Right hindlimb (tissue), 1 donor: Measurements from ENCODE around the gene INTS7.
"Not testable (repeated sequence)": the region's sequence is repeated elsewhere in the genome, so short reads cannot be mapped to it uniquely, and the experiment has no call there.

Experiments
- DNase-seq: peaks from one replicate; pipeline ENCODE4 v3.0.0-alpha.2; 2018

INTS7 gene

DNA sequence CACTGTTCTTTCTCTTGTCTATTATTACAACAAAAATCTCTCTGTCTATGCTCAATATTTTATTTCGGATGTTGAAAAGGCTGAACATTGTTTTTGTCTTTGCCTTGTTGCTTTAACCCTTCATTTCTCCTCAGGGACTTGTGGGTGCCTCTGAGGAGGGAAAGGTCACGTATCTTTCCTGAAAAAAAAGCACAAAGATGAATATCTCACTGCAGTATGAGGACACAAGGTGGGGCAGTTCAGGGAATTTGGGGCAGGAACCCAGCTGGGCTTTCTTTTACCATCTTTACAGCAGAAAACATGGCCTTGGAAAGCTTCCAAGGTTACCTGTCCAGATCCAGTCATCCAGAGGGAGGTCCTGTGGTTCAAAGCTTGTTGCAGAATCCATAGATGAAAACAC, 105.7 kb downstream of the INTS7 start:
- DNase-seq, result no peak

DNA sequence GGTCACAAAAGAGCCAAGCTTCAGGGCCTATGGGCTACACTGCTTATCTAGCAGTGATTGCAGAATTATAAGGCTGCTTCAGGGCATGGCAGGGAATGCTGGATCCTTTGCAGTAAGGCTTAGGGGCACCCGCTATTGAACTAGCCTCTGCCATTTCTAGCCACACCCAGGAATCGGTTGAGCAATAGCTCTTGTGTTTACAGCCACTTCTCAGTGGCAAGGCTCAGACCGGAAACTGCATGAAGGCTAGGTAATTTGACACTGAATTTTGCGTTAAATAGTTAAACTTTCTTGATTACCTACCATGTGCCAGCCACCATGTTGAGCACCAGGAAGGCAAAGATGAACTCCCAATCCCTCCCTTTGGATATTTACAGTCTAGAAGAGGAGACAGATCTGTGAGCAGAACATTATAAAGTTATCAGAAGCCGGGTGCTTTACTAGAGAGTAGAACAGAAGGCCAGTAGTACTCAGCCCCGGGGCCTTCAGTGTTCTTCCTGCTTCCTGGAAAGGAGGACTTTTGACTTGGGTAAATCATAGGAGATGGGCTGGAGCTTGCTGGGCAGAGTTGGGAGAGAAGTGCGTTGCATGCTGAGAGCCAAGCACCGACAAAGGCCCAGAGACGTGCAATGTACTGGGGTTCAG, 106.2 kb downstream of the INTS7 start:
- DNase-seq, result no peak

DNA sequence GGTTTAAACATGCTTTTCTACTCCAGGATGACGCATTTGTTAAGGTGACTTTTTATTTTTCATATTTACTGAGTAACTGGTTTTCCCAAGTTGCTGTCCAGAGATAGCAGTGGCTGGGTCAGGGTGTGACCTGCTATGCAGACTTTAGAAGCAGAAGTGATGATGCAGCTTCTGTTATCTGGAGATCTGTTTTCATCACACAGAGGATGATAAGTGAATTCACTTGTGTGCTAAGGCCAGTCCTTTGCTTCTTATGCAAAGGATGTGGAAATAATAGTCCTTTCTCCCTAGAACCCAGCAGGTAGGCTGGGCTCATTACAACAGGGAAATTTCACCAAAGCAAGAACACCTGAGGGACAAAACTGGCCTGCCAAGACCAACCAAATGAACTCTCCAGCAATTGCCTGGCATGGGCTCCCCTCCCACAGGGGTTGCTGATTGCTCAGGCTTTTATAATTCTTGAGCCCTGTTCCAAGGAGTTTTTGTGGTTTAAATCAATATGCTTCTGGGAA, 107.0 kb downstream of the INTS7 start:
- no peak for DNase-seq

DNA sequence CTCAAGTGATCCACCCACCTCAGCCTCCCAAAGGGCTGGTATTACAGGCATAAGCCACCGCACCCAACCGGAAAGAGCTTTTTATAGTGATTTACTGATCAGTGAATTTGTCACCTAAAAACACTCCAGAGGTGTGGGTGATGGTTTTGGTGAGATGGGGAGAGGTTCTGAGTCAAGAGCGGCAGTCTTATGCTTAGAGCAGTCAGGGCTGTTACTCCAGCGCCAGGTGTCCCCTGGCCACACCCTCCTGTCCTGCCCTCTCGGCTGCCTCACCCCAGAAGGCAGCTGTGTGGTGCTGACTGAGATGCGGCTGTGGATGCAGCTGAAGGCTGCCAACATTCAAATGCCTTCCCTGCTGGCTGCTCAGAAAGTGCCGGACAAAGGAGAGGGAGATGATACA, 110.3 kb downstream of the INTS7 start:
- peak; percentile 72 for DNase-seq

DNA sequence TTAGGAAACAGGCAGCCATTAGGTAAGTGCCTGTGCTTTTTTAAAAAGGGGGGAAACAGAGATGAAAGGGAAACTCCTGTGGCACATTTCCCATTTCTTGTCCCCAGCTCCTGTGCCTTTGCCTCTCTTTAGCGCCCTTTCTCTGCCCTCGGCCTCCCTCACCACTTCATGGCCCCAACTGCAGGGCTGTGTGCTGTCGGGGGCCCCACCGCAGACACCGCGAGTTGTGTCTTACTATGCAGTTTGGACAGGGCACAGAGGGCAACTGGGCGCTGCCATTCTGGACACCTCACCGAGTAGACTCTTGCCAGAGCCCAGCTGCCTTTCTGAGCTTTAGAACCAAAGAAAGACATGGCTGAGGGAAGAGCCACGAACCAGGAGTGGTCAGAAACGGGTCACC, 111.1 kb downstream of the INTS7 start:
- no peak for DNase-seq

DNA sequence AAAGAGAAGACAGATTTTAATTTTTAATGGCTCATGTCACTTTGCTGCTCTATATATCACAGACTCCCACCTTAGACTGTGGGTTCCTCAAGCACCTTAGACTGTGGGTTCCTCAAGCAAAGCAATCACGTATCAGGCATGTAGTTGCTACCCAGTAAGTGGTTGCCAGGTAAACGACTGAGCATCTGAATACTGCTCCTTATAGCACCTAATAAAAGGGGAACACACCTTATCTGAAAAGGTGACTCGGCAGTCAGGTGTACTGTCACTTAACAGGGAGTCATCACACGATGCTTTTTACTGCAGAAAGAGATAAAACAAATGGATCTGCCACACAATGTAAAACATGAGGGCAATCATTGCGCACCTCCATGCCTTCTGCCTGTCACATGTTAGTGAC, 112.3 kb downstream of the INTS7 start:
- no peak for DNase-seq

DNA sequence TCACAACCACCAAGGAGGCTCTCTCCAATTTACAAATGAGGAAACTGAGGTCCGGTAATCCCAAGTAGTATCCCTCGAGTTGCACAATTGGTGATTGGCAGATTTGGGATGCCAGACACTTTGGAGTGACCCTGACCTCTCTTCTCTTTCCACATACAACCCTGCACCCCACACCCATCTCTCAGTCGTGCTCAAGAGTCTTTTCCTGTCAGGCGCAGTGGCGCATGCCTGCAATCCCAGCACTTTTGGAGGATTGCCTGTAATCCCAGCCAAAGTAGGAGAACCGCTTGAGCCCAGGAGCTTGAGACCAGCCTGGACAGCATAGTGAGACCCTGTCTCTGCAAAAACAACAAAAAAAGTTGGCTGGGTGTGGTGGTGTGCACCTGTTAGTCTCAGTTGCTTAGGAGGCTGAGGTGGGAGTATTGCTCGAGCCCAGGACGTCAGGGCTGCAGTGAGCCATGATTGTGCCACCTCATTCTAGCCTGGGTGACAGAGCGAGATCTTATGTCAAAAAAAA, 113.7 kb downstream of the INTS7 start:
- no peak for DNase-seq

DNA sequence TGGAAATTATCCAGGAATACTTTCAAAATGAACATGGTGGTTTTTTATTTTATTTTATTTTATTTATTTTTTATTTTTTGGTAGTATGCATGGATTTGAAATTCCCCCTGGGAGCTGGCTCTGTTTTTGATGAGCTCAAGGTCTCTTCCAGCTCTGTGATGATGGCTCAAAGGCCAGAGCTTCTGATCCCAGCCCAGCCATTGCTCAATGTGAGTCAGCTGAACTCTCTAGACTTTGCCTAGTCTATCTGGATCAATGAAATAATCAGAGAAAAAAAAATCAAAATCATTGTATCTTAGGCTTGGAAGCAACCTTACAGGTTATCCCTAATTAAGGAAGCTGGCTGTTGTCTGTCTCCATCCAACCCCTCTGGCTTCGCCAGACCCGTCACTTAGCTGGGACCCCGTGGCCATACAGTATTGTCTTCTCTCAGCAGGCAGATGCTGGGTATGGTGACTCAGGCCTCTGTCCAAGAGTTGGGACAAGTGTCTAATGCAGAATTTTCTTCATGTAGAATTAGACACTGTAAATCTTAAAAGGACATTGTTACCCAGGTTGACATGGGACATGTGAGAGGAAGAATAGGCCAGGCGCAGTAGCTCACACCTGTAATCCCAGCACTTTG, 114.6 kb downstream of the INTS7 start:
- DNase-seq, result no peak

DNA sequence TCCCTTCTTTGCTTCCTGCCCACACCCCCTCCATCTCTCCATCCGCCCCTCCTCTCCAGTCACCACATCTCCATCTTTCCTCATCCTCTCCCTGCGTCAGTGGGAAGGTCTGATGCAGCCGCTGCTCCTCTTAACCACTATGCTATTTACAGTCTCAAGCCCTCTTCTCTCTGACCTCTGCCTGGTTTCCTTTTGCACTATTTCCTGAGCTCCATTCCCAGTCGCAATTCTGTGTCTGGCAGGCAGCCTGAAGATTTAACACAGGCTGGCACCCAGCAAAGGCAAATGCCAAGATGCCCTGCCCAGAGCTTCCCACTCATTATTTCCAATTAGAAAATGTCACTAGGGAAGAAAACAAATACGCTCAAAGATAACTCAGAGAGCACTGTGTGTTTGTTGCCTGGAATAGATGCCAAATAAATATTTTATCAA, 115.2 kb downstream of the INTS7 start:
- peak; percentile 34 for DNase-seq

DNA sequence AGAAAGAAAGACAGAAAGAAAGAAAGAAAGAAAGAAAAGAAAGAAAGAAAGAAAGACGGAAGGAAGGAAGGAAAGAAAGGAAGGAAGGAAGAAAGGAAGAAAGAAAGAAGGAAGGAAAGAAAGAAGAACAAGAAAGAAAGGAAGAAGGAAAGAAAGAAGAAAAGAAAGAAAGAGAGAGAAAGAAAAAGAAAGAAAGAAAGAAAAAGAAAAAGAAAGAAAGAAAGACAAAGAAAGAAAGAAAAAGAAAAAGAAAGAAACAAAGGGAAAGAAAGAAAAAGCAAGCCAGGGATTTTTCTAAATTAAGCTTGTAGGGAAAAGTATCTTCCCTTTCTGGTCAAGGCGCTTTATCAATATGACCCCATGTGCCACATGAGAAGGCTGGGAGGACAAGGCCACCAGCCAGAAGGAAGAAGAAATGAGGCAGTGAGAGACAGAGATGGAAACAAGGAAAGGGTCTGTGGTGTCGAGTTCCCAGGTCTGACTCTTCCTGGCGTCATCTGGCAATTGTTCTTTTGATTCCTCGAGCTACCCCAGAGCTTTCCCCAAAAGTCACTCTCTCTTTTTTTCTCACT, 116.4 kb downstream of the INTS7 start:
- no peak for DNase-seq

DNA sequence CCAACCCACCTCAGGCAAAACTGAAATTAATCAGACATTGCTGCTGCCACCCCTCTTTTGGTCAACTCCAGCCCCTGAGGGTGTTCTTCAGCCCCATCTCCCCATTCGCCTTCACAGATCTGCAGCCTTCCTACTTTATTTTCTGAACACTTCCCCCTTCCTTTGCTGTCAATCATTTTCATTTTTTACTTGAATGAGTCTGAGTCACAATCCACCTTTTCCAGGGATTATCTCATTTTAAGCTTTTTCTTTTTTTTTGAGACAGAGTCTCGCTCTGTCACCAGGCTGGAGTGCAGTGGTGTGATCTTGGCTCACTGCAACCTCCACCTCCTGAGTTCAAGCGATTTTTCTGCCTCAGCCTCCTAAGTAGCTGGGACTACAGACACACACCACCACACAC, 118.9 kb downstream of the INTS7 start:
- not testable (repeated sequence) for DNase-seq

DNA sequence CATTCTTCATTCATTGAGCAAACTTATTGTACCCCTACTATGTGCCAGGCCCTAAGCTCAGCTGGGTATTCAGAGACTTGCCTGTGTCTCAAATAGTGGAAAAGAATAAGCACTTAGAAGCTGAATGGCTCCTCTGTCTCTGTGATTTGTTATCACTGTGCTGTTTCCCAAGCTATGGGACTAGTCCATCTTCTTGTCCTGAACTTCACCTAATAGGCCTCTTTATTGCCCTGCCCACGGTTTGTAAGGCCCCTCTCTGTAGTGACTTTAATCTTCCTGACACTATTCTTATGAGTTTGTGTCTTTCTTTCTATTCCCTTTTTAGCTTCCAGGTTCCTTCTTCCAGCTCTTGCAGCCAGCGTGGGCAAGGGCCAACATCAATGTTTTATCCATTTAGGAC, 119.4 kb downstream of the INTS7 start:
- no peak for DNase-seq

DNA sequence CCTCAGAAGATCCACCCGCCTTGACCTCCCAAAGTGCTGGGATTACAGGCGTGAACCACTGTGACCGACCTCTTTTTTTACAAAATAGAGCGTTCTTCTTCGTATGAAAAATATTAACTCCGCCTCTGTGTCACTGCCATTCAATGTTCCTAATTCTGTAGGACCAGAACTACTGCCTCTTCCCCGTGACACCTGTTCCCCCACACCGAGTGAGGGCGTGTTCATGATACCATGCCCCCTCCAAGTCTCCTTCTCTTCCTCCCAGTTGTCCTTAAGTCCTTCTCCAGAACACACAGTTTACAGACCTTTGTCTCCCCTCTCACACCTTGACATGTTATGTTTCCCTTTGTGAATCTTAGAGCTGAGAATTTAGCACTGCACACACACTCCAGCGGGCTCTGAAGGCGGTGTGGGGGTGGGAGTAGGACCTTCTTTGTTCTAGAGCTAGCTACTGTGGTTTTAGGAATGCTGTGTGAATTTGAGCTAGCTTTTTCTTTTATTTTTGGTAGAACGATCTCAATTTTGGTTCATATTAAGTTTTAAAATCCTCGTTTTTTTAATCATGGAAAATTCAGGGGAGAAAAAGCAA, 122.4 kb downstream of the INTS7 start:
- DNase-seq, result no peak

DNA sequence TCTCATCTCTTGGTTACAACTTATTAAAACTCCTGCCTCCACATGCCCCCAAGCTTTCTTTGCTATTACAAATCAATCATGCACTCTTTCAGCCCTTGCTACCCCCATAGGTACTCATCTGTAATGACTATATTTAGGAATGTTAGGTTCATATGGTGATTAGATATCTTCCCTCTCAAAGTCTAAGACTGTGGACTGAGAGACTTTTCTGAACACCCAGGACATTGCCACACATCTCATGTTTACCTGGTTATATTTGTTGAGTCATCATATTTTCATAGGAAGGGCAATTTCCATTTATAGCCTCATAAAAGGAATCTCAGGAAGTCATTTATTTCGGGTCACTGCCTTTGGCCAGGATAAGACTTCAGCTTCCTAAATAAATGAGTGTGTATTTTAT, 123.3 kb downstream of the INTS7 start:
- DNase-seq, result no peak

DNA sequence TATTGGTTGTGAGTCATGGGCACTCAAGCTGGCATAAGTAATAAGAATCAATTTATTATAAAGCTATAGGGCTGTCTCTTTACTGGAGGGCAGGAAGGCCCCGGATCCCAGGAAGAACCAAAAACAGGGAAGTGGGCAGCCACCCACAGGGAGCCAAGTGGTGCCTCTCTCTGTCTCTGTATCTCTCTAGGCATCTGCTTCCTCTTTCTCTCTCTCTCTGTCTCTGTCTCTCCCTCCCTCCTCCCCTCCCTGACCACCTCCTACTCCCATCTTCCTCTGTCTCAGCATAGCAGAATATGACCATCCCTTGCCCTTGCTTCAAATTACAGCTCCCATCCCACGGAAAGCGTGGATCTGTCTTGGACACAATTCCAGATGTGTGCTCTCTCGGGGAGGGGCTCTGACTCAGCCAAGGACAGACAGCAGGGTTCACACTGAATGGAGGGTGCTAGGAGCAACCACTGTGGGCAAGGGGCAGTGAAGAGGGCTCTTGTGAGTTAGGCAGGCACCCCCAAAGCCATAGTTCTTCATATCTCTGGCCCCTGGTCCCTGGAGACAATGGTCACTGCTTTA, 124.4 kb downstream of the INTS7 start:
- no peak for DNase-seq

DNA sequence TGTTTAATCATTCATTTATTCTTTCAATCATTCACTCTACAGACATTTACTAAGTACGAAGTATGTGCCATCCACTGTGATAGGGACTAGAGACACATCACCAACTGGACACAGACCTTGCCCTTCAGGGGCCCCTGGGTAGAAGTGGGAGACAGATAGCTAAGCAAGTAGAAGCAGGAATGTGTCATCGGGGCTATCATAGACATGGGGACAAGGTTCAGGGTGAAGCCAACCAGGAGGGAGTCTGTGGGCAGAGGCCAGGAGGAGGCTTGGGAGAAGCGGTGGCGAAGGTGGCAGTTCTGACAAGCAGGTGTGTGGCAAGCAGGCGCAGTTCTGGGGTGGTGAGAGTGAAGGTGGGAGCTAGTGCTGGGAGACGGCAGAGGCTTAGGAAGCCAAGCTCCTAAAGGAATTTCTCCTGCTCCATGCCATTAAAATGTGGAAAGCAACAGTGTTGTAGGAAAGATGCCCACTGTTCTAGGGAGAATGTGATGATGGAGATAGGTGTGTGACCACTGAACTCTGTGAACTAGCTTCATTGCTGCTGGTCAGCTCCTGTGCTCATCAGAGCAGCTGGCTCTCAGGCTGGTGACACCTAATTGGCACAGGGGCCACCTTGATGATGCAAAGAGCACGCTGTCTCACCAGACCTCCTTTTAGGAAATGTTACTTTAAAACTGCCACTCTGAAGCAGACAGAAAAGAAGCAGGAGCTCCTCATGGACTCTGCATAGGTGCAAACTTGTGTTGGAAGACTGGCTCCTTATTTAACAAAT, 125.1 kb downstream of the INTS7 start:
- no peak for DNase-seq

DNA sequence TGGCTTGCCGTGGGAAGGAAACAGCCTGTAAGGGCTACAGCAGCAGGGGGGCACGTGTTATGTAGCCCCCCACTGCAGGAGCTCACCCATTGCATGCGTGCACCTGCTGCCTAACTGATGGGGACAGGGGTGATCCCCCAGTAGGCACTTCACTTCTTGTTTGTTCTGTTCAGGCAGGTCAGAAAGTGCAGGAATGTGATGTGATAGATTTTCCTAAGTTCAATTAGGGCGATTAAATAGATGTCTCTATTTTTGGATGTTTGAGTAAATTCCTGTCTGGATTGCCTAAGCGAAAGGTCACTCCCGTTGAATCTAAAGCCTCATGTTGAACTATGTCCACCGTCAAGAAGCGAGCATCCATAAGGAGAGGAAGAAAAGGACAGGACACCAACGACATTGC, 126.0 kb downstream of the INTS7 start:
- no peak for DNase-seq

DNA sequence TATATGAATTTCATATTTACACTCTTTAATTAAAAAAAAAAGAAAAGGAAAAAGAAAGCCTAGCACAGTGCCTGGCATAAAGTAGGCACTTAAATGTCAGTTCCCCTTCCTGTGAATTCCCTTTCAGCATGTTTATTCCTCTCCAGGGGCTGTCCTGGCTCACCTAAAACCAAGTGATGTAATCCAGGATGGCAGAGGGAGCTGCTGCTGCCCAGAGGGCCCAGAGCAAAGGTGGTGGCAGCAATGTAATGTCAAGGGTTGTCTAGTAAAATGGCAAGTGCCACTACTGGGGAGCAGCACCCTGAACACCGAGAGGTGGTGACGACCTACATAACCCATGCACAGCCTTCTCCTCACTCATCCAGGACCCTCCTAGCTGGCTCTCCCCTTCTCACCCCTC, 126.4 kb downstream of the INTS7 start:
- no peak for DNase-seq

DNA sequence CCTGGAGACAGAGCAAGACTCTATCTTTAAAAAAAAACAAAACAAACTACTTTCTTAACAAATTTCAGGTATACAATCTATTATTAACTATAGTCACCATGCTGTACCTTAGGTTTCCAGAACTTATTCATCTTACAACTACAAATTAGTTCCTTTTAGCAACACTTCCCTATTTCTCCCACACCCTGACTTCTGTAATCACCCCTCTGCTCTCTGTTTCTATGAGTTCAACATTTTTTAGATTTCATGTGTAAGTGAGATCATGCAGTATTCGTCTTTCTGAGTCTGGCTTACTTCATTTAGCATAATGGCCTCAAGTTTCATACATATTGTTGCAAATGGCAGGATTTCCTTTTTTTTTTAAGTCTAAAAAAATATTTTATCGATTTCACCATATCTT, 126.9 kb downstream of the INTS7 start:
- no peak for DNase-seq

DNA sequence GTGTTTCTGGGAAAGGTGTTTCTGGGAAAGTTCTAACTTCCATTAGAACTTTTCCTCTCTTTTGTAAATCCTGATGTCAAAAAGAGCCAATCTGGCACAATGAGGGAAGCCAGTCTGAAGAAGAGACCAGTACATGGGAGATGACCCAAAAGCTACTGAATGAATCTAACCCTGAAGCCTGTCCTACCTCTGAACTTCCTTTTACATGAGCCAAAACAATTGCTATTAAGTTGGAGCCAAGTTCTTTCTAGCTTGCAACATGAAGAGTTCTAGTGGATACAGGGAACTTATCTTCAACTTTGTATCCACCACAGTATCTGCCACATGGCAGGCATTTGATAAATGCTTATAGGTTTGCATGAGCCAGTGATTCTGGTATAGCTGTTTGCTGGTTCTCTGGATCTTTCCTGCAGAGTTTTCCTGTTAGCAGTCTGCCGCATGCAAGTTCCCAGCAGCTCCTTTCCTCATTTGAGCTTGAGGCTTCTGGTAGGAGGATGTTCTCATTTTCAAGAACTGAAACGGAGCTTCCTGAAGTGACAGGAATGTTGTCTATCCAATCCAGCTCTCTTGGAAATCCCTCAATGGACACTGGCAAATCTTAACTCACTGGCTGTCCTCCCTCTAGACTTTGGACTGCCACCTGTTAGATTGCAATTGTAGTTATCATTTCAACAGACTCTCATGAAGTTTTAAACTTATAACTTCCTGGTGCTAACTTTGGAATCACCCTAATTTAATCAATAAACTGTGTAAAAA, 131.7 kb downstream of the INTS7 start:
- no peak for DNase-seq

DNA sequence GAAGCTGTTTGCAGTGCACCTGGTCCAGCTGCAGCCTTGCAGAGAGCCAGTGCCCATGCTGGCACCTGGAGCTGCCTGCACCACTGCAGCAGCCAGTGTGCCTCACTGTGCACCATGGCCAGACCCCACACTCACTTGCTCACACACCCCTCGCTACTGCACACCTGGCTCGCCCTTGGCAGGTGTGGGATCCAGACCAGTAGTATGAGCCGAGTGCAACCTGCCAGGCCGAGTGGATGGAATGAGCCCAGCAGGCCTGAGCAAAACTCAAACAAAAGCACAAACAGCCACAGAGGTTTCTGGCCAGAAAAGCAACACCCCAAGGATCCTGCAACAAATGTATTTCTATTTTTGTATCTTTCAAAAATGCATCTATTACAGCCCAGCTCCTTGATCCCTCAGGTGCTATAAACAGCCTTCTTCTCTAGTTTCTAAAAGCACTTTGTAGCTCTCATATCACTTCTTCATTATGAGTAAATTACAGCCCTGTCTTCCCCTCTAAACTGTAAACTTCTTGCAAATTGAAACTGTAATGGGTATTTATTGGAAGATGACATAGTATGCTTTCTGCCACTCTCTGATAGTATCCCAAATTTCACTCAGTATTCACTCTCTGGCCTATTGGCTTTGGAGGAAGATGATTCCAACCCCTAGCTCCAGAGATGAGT, 132.6 kb downstream of the INTS7 start:
- DNase-seq, result no peak
